EH (cell line): ENCODE measurements around the gene SEMA3D.

Source experiments
- DNase-seq: peaks from one replicate; pipeline ENCODE4 v3.0.0-alpha.2; 2015; ENCODE audit warnings: low read depth

SEMA3D gene

DNA sequence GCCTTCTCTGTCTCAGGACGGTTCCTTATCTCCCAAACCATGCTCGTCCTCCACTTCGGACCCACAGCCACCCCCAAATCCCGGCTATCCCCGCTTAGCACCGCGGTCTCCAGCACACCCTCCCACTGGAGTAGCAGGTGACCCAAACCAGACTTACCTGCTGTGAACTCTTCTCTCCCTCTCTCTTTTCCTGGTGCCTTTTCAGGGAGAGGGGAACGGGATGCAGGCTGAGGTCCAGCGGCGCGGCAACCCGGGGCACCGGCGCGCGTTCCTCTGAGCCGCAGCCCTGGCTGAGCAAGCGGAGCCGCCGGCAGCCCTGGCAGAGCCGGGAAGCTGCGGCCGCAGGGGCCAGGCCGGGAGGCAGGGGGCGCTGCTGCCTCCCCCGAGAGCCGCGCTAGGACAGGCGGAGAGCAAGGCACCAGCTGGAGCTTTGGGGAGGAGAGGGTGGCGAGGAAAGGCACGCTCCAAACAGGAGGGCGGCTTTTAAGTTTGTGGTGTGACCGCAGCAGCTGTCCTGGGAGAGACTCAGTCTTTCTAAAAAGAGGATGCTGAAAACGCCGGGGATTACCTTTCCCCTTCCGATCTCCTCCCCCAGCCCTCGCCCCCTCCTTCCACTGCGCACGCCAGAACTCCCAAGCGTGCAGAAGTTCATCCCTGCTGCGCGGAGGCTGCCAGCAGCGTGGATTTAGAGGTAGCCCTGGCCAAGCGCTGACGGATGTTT lies at the start of gene SEMA3D:
TSS of gene SEMA3D (minus strand) at position 536 of the 721 bp plus-strand sequence. CDS start 65,165 bp downstream, outside the sequence.
- DNase-seq, result peak; percentile 86

DNA sequence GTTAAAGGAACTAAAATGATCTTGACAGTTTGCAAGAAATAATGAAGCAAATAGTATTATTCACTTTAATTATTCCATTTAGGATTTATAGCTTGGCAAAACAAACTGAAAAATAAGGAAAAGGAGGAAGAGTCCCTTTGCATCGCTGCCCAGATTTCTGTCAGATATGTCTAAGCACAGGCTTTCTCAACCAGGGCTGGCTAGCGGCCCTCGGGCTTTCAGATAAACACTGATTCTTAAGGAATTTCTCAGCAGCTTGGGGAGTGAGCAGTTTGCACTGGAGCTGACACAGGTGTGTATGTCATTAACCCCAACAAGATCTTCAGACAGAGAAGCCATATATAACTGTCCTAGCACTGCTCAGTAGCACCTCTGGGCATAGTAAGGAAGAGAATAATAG lies 47.9 kb upstream of the SEMA3D start:
- no peak for DNase-seq

DNA sequence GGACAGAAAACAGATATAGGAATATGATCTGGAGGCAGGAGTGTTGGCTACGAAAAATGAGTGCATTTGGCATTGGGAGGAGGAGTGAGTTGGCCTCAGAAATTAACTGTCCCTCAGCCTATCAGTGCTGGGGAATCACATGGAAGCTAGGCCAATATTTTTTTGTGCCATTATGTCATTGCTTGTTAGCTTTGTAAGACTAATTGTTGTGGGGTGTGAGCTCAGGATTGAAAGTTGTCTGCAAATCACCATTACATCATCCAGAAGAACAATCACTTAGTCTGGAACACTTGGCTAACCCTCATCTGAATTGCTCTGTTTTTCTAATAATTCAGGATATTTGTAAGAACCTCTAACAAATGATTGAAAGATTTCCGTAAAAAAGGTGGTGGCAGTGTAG lies 45.2 kb upstream of the SEMA3D start:
- DNase-seq, result no peak

DNA sequence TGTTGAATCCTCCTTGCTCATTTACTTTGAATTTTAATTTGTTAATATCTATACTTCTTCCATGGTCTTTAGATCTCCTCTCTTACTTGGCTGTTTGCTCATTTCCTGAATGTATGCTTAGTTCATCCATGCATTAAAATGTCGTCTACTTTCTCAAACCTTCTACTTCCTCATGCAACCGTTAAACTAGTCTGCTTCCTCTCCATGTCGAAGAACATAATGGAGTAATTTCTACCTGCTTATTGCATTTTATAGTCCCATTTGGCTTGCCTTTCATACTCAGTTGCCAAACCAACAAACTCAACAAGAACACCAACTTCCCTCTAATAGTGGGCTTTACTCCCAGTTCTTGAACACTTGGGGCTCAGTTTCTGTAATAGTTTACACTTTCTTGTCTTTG lies 43.8 kb upstream of the SEMA3D start:
- DNase-seq, result no peak

DNA sequence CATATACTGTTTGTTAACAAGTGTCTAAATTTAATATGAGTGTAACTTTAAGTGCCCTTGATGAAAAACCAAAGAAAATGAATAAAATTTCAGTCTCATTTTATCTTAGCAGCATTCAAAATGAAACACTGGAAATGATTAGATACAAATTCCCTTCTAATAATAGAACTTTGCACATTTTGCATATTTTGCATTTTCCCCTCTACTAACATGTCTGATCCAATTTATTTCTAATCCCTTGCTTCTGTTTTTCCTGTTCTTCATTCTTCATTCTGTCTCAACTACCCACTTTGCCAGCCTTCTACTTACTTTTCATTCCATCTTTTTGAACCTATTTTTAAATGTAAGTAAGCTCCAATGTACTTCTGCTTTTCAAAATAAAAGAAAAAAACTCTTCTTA lies 42.7 kb upstream of the SEMA3D start:
- peak; percentile 16 for DNase-seq

DNA sequence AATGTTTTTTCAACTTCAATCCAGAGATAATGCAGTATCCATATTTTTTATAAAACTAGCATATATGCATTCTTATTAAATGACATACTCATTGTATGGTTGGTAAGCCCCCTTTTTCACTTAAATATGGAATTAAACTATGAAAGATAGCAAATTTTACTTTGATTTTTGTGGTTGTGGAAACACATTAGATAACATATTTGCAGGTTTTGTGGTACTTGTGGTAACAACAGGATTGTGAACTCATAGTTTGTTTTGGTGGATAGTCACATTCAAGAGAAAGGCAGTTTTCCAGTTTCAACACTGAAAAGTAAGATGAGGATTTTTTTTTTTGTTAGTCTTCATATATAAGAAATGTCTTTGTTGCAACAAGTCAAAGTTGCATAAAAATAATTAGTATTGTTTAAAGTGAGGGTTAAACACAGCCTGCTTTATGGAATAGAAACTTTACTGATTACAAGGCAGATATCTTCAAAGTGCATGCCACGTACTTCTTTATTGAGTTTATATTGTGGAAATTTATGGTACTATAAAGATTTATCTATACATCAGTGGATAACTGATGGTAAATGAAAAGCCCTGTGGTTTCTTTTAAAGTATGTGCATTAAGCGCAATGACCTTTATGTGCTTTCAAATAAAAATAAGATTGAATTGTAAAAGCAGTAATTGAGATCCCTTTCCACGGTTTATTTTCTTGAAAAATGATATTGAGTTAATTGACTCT lies 39.7 kb upstream of the SEMA3D start:
- DNase-seq, result peak; percentile 17

DNA sequence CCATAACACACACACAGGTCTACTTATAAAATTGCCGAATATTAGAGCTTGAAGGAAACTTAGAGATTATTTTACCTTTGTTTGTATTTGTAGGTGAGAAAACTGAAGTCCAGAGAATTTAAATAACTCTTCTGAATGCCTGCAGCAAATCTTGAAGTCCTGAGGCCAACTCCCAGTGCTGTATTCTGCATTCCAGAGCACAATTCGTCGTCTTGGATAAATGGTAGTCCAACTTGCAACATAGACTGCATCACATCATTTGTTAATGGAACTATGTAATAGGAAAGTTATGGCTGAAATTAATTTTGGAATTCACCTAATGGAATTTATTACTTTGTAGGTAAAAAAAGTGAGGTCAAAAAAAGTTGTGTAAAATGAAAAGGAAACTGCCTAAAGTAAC lies 37.3 kb upstream of the SEMA3D start:
- no peak for DNase-seq

DNA sequence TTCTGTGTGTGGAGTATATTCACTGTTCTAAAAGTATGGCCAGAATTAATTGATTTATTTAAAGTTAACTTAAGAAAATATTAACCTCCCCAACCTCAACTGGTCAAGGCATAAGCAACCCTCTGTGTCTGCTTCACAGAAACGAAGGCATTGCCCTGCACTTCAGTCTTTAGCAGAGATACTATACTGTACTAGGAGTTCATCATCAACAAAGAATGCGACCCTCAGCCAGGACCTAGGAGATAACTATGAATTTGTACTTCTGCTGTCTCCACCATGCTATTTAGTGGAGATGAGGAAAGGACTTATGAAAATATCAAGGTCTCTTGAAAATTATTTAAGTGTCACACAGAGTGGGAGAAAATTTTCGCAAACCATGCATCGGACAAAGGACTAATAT lies 35.7 kb upstream of the SEMA3D start:
- DNase-seq, result peak; percentile 17

DNA sequence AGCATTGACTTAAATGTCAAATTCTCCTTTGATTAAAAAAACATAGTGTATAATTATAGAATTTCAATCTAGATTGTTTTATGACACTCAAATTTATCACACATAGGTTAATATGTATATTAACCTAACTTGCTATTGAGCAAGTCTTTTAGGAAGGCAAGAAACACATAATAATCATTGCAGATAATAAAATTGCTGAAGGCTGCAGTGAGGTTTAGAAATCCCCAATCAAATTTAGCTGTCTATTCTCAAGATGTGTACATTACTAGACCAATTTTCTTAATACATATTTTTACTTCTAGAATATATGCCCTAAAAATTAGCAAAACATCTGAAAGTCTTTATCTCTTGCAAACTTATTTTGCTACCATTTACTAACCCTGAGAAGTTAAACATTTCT lies 34.9 kb upstream of the SEMA3D start:
- DNase-seq, result no peak

DNA sequence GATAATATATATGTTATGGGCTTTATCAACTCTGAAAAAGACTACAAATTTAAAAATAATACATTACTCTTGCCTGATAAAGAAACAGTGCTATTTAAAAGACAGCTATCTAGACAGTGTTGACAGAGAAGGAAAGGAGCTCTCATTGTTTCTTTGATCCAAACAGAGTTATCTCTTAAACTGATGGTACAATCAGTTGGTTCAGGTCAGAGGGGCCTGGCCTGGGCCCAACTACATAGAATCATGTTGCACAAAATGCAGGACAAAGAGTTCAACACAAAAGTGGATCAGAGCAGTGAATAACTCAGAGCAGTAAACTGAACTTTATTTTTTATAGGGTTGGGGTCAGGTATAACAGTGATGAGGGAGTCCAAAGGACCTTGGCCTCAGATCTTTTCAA lies 33.8 kb upstream of the SEMA3D start:
- DNase-seq, result no peak

DNA sequence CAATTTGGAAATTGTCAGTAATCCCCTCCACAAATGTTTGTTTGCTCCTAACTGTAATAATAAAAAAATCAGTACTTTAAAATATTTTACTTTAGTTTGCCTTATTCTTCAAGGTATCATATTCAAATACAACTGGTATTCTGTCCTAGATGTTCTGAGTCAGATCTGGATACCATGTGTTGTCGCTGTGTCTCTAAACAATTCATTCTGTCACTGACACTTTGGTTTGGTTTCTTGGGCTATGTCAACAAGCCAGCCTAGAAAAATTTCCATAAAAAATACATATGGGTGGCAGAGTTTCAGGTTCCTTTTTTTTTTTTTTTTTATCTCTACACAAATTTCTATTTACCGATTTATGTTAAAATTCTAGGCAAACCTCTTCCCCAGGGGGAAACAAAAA lies 33.2 kb upstream of the SEMA3D start:
- DNase-seq, result no peak

DNA sequence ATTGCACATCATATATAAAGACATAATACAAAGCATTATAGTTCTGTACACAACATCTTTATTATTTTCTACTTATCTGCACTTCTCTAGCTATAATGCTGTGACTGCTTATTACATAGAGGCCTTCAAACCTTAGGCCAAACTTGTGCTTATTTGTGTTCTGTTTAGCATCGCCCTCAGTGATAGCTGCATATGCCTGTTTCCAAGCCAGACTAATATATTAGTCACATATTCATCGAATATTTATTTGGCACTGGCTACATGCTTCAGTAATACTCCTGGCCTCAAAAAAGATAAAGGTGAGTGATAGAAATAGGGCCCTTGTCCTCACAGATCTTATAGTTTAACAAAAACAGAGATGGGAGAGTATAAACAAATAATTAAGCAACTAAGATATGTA lies 30.2 kb upstream of the SEMA3D start:
- DNase-seq, result no peak

DNA sequence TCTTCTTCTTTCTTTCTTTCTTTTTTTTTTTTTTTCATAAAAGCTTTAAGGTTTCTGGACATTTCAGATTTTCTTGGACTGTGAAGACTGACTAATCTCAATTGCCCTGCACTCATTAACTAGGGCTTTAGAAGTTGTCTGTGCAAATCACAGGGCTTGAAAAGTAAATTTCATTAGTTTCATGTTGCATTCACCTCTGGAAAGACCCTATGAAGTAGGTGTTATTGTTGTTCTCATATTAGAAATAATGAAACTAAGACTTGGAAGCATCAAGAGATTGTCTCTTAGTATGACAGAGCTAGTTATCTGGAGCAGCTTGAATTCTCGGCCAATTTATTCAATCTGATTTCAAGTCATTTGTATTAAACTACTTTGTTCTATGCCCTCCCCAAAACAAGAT lies 28.2 kb upstream of the SEMA3D start:
- DNase-seq, result no peak

DNA sequence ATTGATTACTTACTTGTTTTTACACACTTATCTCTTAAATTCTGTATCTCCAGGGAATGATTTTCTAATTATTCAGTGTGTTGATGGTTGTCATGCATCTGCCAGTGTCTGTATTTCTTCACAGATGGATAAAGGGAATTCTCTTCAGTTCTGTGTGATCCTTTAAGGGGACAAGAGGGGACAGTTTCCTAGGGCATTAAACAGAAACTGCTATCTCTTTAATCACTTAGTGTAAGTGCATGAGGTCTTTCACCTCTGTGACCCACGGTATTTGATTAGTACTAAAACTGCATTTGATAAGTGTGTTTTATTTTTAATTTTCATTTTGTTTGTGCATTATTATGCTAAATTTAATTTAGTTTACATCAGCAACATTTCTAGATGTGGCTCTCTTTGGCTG lies 26.6 kb upstream of the SEMA3D start:
- DNase-seq, result no peak

DNA sequence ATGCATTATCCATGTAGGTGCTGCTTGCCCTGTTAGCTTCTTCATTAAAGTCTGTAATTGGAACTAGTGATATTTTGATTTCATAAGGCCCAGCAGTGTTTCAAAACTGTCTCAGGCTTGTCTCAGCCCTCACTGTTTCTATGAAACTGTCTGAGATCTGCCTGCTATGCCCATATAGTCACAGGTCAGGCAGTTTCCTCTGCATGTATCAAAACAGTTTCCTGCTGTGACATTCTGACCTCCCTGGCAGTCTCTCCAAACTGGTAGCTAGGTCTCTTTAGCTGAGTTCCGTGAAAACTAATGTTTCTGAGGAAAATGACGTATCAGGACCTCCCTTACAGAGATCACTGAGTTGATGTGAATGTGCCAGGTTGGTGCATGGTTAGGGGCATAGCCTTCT lies 18.9 kb upstream of the SEMA3D start:
- DNase-seq, result no peak

DNA sequence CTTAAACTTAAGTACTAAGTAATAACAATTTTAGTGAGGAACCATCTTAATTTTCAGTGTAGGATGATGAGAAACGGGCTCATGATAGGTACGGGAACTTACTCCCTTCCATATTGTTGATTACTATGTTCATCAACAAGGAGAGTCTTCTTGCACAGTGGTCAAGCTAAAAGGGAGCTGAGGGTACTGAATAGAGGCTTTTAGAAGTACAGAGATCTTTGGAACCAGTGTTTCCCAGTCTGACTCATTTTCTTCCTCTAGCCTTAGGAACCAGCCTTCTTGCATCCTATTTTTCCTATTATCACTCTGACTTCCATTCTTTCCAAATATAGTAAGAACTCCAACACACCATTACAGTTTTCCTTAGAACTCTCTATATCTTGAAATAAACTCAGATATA lies 17.6 kb upstream of the SEMA3D start:
- no peak for DNase-seq

DNA sequence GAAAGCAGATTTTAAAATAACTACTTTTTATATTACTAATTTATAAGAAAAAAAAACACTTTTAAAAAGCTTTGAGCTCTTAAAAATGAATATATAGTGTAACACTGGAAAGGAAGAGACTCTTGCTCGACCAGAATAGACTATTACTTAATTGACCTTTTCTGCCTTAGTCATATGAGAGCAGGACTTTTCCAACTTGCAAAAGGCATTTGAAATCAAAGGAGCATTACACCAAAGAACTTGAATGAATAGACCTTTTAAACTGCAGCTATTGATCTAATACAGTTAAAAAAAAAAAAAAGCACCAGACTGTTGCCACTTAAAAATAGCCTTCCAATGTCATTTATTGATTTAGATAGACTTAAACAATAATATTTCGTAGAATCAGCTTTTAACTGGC lies 17.2 kb upstream of the SEMA3D start:
- DNase-seq, result no peak

DNA sequence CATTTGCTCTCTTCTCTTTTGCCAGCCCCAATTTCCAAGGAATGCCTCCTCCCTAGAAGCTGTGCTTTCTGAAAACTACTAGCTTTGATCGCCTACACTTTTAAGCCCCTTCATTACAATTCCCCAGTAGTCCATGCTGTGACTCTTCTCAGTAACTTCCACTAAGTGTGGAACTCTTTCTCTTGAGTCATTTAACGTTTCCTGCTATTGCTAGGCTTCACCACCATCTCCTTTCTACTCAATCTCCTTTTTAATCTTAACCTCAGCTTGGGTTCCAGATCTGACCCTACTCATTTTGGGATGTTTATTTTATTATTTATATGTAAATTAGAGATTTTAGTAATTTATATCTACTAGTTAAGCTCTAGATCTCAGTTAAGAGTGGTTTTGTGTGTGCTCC lies 14.4 kb upstream of the SEMA3D start:
- no peak for DNase-seq

DNA sequence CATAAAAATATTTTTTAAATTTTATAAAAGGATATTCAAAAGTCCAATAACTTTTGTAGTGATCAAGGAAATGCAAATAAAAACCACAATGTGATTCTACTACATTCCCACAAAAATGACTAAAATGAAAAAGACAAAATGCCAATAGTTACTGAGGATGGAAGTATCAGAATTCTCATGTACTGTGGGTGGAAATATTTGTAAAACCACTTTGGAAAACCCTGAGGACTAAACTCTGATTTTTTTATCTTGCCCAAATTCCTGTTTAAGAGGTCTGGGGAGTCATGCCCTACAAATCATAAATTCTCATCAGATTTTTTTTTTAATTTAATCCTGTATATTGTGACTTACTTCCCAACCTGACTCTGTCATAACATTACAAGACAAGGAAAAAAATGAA lies 9.8 kb upstream of the SEMA3D start:
- DNase-seq, result peak; percentile 28

DNA sequence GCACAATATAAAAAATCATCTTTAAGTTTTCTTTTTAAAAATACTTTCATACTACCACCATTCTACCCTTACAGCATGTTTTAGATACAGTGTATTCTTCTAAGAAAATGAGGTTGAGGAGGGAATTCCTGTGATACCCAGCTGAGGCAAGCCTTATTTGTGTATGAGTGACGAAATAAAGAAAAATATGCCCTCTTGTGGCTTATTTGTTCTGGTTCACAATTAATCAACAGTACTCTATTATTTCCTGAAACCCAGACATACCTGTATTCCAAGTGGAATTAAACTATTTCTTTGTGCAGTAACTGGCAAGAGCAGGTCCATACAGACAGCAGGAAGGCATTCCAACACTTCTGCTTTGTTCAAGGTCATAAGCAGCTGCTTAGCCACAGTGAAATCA lies 4.5 kb upstream of the SEMA3D start:
- peak; percentile 48 for DNase-seq

DNA sequence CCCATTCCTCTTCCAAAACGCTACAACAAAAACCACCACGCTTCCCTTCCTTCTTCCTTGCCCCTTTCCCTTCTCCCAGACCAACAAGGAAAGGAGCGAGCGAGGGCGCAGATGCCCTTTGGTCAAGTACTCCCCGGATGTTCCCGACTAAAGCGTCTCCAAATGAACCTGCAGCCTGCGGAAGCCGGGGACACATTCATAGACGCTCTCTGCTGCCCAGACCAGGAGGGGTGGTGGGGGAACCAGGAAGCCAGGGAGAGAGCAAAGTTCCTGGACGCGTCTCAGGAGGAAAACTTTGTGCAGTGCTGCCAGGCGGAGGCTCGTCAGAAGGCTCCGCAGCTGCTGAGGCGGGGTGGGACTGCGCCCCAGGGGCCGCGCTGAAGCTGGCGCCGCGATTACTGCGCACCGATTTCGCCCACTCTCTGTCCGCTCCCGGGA lies 754 bp downstream of the SEMA3D start:
- DNase-seq, result peak; percentile 73

DNA sequence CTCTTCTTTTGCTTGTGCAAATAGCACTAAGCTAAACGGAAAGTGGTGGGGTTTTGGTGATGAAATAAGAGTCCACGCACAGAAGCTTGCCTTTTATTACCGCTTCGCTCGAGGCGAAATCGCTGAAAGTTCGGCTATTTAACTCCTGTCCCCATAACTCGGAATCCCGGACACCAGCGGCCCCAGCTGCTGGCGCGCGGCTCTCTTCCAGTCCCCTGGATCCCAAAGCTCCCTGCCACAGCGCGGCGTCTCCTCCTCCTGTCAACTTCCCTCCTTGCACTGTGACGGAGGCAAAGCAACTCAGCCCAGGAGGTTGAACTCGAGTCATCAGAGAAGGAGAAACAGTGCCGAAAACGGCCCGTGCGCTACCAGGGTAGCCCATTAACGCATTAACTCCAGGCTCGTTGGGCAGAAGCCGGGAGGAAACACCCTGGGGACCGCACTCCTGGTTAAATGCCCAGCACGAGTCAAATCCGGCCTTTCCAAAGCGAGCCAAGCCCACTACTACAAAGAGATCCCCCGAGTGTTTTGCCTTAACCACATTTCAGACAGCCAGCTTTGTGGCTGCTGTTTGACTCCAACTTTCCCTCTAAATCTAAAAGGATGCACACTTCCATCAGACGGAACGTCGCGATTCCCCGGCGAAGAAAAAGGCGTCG lies 1.3 kb downstream of the SEMA3D start:
- peak; percentile 87 for DNase-seq
